Activated B cell treated with CpG ODN at 0.5 μM for 24 hours (primary cell): ENCODE data around the gene CRACR2B. TPM values are rescaled to one million over a fixed set of nuclear protein-coding genes. Genes with fewer than 3 reads are reported as not detected.

ENCODE experiments used
- ATAC-seq: fragments of 200-7000 bp; cut with Tn5 transposase; one replicate; pipeline ENCODE4 v1.10.0; 2021; ENCODE audit warnings: low read depth, mild to moderate bottlenecking, moderate library complexity
- CTCF ChIA-PET: fragments of 350-600 bp; sonication (Branson Sonifier 250); formaldehyde crosslinking; loops from one replicate; lab custom pipeline; 2021; ENCODE audit warnings: antibody characterized with exemption; lab: Charles Lee
- POLR2A ChIA-PET: fragments of 350-600 bp; sonication (Branson Sonifier 250); formaldehyde crosslinking; loops from one replicate; lab custom pipeline; 2021; ENCODE audit warnings: antibody characterized with exemption; lab: Charles Lee
- DNase-seq: peaks from one replicate; pipeline ENCODE4 v3.0.0; 2022
- H3K27ac Mint-ChIP-seq: one replicate; pipeline ENCODE4 v1.8.0; 2020; ENCODE audit warnings: mixed read lengths
- H3K27me3 Mint-ChIP-seq: one replicate; pipeline ENCODE4 v1.8.0; 2021; ENCODE audit warnings: mixed read lengths
- H3K36me3 Mint-ChIP-seq: one replicate; pipeline ENCODE4 v1.8.0; 2021; ENCODE audit warnings: low read depth, mixed read lengths
- H3K4me1 Mint-ChIP-seq: one replicate; pipeline ENCODE4 v1.8.0; 2021; ENCODE audit warnings: mixed read lengths
- H3K4me3 Mint-ChIP-seq: one replicate; pipeline ENCODE4 v1.8.0; 2020; ENCODE audit warnings: mild to moderate bottlenecking, mixed read lengths
- H3K9me3 Mint-ChIP-seq: one replicate; pipeline ENCODE4 v1.8.0; 2020; ENCODE audit warnings: mixed read lengths
- intact Hi-C: fragments of 100-400 bp; cut with micrococcal nuclease; formaldehyde crosslinking; loops from one replicate; pipeline ENCODE4 v1.15.1; 2024
- total RNA-seq: library from RNA; stranded (reverse); gene quantifications from 2 replicates; pipeline ENCODE4 v1.2.3, GENCODE V29; 2022
- TF ChIP-seq, protein P1 (sequence below): fragments of 200-600 bp; IDR thresholded peaks from one replicate; pipeline ENCODE4 v1.8.0; 2022; ENCODE audit warnings: antibody characterized with exemption, mild to moderate bottlenecking

The CRACR2B gene
- total RNA-seq, 1 donor from 2014 or later, result 4.5 TPM

- peaks cover 36% of the 10 kb centered on the region for H3K36me3 Mint-ChIP-seq
- ATAC-seq (no peak), DNase-seq (no peak)
- no peaks in the 10 kb centered on the region for H3K9me3 Mint-ChIP-seq
- ChIA-PET CTCF (interaction anchor here (0.6 kb wide), 1 partner anchor 11 kb away, joined by 3 read pairs; no protein-coding TSS in a partner anchor), POLR2A (no interaction called here)
- TF ChIP-seq, protein P1, sequence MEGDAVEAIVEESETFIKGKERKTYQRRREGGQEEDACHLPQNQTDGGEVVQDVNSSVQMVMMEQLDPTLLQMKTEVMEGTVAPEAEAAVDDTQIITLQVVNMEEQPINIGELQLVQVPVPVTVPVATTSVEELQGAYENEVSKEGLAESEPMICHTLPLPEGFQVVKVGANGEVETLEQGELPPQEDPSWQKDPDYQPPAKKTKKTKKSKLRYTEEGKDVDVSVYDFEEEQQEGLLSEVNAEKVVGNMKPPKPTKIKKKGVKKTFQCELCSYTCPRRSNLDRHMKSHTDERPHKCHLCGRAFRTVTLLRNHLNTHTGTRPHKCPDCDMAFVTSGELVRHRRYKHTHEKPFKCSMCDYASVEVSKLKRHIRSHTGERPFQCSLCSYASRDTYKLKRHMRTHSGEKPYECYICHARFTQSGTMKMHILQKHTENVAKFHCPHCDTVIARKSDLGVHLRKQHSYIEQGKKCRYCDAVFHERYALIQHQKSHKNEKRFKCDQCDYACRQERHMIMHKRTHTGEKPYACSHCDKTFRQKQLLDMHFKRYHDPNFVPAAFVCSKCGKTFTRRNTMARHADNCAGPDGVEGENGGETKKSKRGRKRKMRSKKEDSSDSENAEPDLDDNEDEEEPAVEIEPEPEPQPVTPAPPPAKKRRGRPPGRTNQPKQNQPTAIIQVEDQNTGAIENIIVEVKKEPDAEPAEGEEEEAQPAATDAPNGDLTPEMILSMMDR, result no peak
- intact Hi-C loops, result no loop called here
- peaks cover 26% of the 10 kb centered on the region for H3K4me1 Mint-ChIP-seq
- H3K27me3 Mint-ChIP-seq, result peaks cover 3% of the 10 kb centered on the region
- no peak overlapping the region for H3K27ac Mint-ChIP-seq
- no peak overlapping the region for H3K4me3 Mint-ChIP-seq
Measured at GRCh38 chr11:837189-837989, 9.7 kb downstream of the CRACR2B start.

DNA sequence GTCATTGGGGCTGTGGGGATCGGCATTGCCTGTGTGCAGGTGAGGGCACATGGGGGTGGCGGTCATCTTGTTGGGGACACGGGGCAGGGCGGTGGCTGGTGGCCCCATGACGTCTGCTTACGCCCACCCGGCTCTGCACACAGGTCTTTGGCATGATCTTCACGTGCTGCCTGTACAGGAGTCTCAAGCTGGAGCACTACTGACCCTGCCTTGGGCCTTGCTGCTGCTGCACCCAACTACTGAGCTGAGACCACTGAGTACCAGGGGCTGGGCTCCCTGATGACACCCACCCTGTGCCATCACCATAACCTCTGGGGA lies 10.2 kb downstream of the CRACR2B start:
- ChIA-PET CTCF (no interaction called here), POLR2A (interaction anchor here (1.8 kb wide), 1 partner anchor 10 kb away, joined by 4 read pairs; no protein-coding TSS in a partner anchor)
- Mint-ChIP-seq H3K27ac (no peak overlapping the region), H3K36me3 (peaks cover 36% of the 10 kb centered on the region), H3K9me3 (no peaks in the 10 kb centered on the region), H3K27me3 (peaks cover 3% of the 10 kb centered on the region), H3K4me3 (no peak overlapping the region), H3K4me1 (peaks cover 26% of the 10 kb centered on the region)
- TF ChIP-seq, protein P1, result no peak
- intact Hi-C loops, result no loop called here
- DNase-seq, result no peak
- ATAC-seq, result no peak

GRCh38 chr11:838441-839279 lies 10.9 kb downstream of the CRACR2B start:
- Mint-ChIP-seq H3K36me3 (peaks cover 36% of the 10 kb centered on the region), H3K4me3 (no peak overlapping the region), H3K27me3 (peaks cover 3% of the 10 kb centered on the region), H3K27ac (no peak overlapping the region), H3K4me1 (peaks cover 29% of the 10 kb centered on the region), H3K9me3 (no peaks in the 10 kb centered on the region)
- TF ChIP-seq, protein P1, result no peak
- ChIA-PET POLR2A (interaction anchor here (1.8 kb wide), 1 partner anchor 9 kb away, joined by 4 read pairs; no protein-coding TSS in a partner anchor), CTCF (no interaction called here)
- ATAC-seq, result no peak
- intact Hi-C loops, result no loop called here
- DNase-seq, result no peak

- TF ChIP-seq, protein P1, result no peak
- H3K4me3 Mint-ChIP-seq, result no peak overlapping the region
- intact Hi-C loops, result no loop called here
Measured at GRCh38 chr11:839280-839623, 11.5 kb downstream of the CRACR2B start.

More at GRCh38 chr11:839280-839623, 11.5 kb downstream of the CRACR2B start:
- DNase-seq (no peak), ATAC-seq (no peak)
- no peaks in the 10 kb centered on the region for H3K9me3 Mint-ChIP-seq
- H3K27ac Mint-ChIP-seq, result no peak overlapping the region
- ChIA-PET POLR2A (interaction anchor here (1.8 kb wide), 1 partner anchor 8 kb away, joined by 4 read pairs; no protein-coding TSS in a partner anchor), CTCF (no interaction called here)
- no peaks in the 10 kb centered on the region for H3K27me3 Mint-ChIP-seq
- peaks cover 36% of the 10 kb centered on the region for H3K36me3 Mint-ChIP-seq
- H3K4me1 Mint-ChIP-seq, result peaks cover 29% of the 10 kb centered on the region
